Left lung (tissue), 10 donors: ENCODE data around the gene PDZD4. TPM values are rescaled to one million over a fixed set of nuclear protein-coding genes. Genes with fewer than 3 reads are reported as not detected.

Experiments
- ATAC-seq: fragments of 200-7000 bp; cut with Tn5 transposase; one replicate; pipeline ENCODE4 v1.9.1; 2020; ENCODE audit warnings: moderate library complexity
- DNase-seq, 4 donors: peaks; one replicate each; pipeline ENCODE4 v3.0.0-alpha.2; 2013 to 2020
- H3K27ac ChIP-seq, 2 donors: fragments of 200-600 bp; sonication (generic) in 1 of 2; one replicate each; pipeline versions ENCODE4 v1.5.0 to v1.8.0; 2020 to 2021
- H3K27me3 ChIP-seq, 2 donors: fragments of 200-600 bp; sonication (generic) in 1 of 2; one replicate each; pipeline versions ENCODE4 v1.5.0 to v1.8.0; 2020 to 2021
- H3K36me3 ChIP-seq, 2 donors: fragments of 200-600 bp; sonication (generic) in 1 of 2; one replicate each; pipeline versions ENCODE4 v1.5.0 to v1.8.0; 2020 to 2021
- H3K4me1 ChIP-seq, 2 donors: fragments of 200-600 bp; one replicate each; pipeline ENCODE4 v1.8.0; 2021
- H3K4me3 ChIP-seq, 2 donors: fragments of 200-600 bp; sonication (generic) in 1 of 2; one replicate each; pipeline versions ENCODE4 v1.5.0 to v1.8.0; 2020 to 2021; ENCODE audit warnings: mild to moderate bottlenecking in 1 of 2
- H3K9me3 ChIP-seq, 2 donors: fragments of 200-600 bp; sonication (generic) in 1 of 2; one replicate each; pipeline versions ENCODE4 v1.5.0 to v1.8.0; 2020 to 2021
- CTCF ChIP-seq, 2 donors: fragments of 200-600 bp; sonication (generic) in 1 of 2; IDR thresholded peaks; one replicate each; pipeline versions ENCODE4 v1.5.0 to v1.8.0; 2021; ENCODE audit warnings: antibody characterized with exemption in 2 of 2
- intact Hi-C, 2 donors: fragments of 100-400 bp; cut with DNase I; formaldehyde crosslinking; loops; one replicate each; pipeline versions ENCODE4 v1.11.2 to v1.14.2; 2022
- polyA plus RNA-seq, 6 donors: library from polyadenylated mRNA; unstranded; fragments of 120-200 nt; gene quantifications; one replicate each; pipeline ENCODE4 v1.2.1, GENCODE V29; 2013; ENCODE audit not compliant: insufficient read length in 6 of 6
- total RNA-seq, 2 donors: library from RNA; stranded (reverse); fragmentation: NEBNext Ultra II Directional; extraction: Animal tissue kit (Norgen Biotek cat#: 25700); gene quantifications; one replicate each; pipeline ENCODE4 v1.2.1, GENCODE V29; 2021
- donor health status: DM: no; HTN: yes; CAD: no.
- donor health status: DM: no; HTN: no; CAD: no.

Gene PDZD4
- total and polyA plus RNA-seq, 8 donors: 2.3 to 13.7 (median 10.3) TPM

- intact Hi-C loops: no loop called here
- no peak for DNase-seq
- no peak for TF ChIP-seq CTCF (IDR thresholded peaks at IDR 0.05)
- no peak overlapping the region for H3K4me3 ChIP-seq
- no peaks in the 10 kb centered on the region for H3K4me1 ChIP-seq
- H3K36me3 ChIP-seq: peaks cover 0 to 41% of the 10 kb centered on the region in 2 donors
- H3K9me3 ChIP-seq: no peaks in the 10 kb centered on the region
- no peak overlapping the region for H3K27ac ChIP-seq
- H3K27me3 ChIP-seq: peaks cover 0 to 37% of the 10 kb centered on the region in 2 donors
- ATAC-seq: no peak
Observed at GRCh38 chrX:153782313-153782712, 48.0 kb downstream of the PDZD4 start.

GRCh38 chrX:153781428-153782047 lies 48.8 kb downstream of the PDZD4 start:
- TF ChIP-seq CTCF (IDR thresholded peaks at IDR 0.05): no peak
- no peaks in the 10 kb centered on the region for H3K4me1 ChIP-seq
- no peaks in the 10 kb centered on the region for H3K9me3 ChIP-seq
- no peak overlapping the region for H3K27ac ChIP-seq
- intact Hi-C loops: no loop called here
- no peak overlapping the region for H3K4me3 ChIP-seq
- ATAC-seq (no peak), DNase-seq (no peak)
- H3K36me3 ChIP-seq: peaks cover 0 to 33% of the 10 kb centered on the region in 2 donors
- peaks cover 0 to 37% of the 10 kb centered on the region in 2 donors for H3K27me3 ChIP-seq

- H3K27ac ChIP-seq: no peak within 1 kb of the TSS
- peaks cover 0 to 26% of the 10 kb centered on the region in 2 donors for H3K36me3 ChIP-seq
- H3K9me3 ChIP-seq: no peaks in the 10 kb centered on the region
- TF ChIP-seq CTCF (IDR thresholded peaks at IDR 0.05): no peak
- intact Hi-C loops: no loop called here
- H3K4me1 ChIP-seq: no peaks in the 10 kb centered on the region
- DNase-seq (no peak), ATAC-seq (no peak)
- H3K4me3 ChIP-seq: no peak within 1 kb of the TSS
- peaks cover 0 to 37% of the 10 kb centered on the region in 2 donors for H3K27me3 ChIP-seq
Observed at GRCh38 chrX:153780678-153781427, 49.5 kb downstream of the PDZD4 start, which contains the start of gene SRPK3. TSS of gene SRPK3 (plus strand) at chrX:153781041. CDS start at chrX:153781087, 46 bp downstream.

GRCh38 chrX:153779891-153780677 lies 50.3 kb downstream of the PDZD4 start:
- H3K36me3 ChIP-seq: peaks cover 0 to 18% of the 10 kb centered on the region in 2 donors
- DNase-seq: no peak
- H3K4me1 ChIP-seq: no peaks in the 10 kb centered on the region
- ATAC-seq: no peak
- intact Hi-C loops: no loop called here
- no peak for TF ChIP-seq CTCF (IDR thresholded peaks at IDR 0.05)
- peaks cover 0 to 37% of the 10 kb centered on the region in 2 donors for H3K27me3 ChIP-seq
- H3K27ac ChIP-seq: no peak overlapping the region
- H3K9me3 ChIP-seq: no peaks in the 10 kb centered on the region
- no peak overlapping the region for H3K4me3 ChIP-seq
